HepG2 (cell line): ENCODE results near the gene IFIT3. TPM values are rescaled to one million over a fixed set of nuclear protein-coding genes. Genes with fewer than 3 reads are reported as not detected.

Experiments used
- ATAC-seq: fragments of 200-7000 bp; cut with Tn5 transposase; 3 replicates; pipeline ENCODE4 v1.9.1; 2020; ENCODE audit warnings: mild to moderate bottlenecking, moderate library complexity
- BruUV-seq: library from RNA; stranded (reverse); fragments of 400-500 nt; replicated peaks from 2 replicates; lab custom pipeline; 2021; lab: Mats Ljungman, UMichigan
- CTCF ChIA-PET: fragments of 300-600 bp; formaldehyde crosslinking; extraction: SDS; loops from one replicate; lab custom pipeline; 2021; ENCODE audit warnings: low total read pairs, inconsistent platforms, low intra/inter-chr PET ratio; lab: Yijun Ruan, JAX
- POLR2A ChIA-PET: fragments of 350-600 bp; sonication (Branson Sonifier 250); formaldehyde crosslinking; loops from one replicate; lab custom pipeline; 2020; ENCODE audit warnings: antibody characterized with exemption, inconsistent platforms; lab: Yijun Ruan, JAX
- DNase-seq: peaks from one replicate; pipeline ENCODE4 v3.0.0-alpha.2; 2015; ENCODE audit warnings: low spot score
- FAIRE-seq: peaks from 3 replicates; lab custom pipeline; 2011; peaks lifted over from hg19 to GRCh38; lab: Jason Lieb, UNC
- H2AFZ ChIP-seq: one replicate; pipeline ENCODE4 v1.6.1; 2011; ENCODE audit warnings: low read length, inconsistent platforms
- H3K27ac ChIP-seq: fragments of 300-600 bp; 3 replicates; pipeline ENCODE4 v1.8.0; 2011; ENCODE audit warnings: mixed run types, mild to moderate bottlenecking, mixed read lengths, low read length, inconsistent platforms; ENCODE audit not compliant: insufficient read depth; ENCODE audit errors: extremely low read length
- H3K27me3 ChIP-seq, 2 experiments: fragments of 200-600 bp in 1 of 2; 2 replicates in 1 of 2; 3 replicates in 1 of 2; pipeline versions ENCODE4 v1.6.0 to v1.8.0; 2011; ENCODE audit warnings: low read length in 2 of 2, mild to moderate bottlenecking in 2 of 2, moderate library complexity in 2 of 2, inconsistent platforms in 1 of 2; ENCODE audit not compliant: insufficient read depth in 2 of 2, control insufficient read depth in 1 of 2
- H3K36me3 ChIP-seq, 2 experiments: fragments of 200-600 bp in 1 of 2; replicated peaks in 1 of 2; 2 replicates in 1 of 2; 3 replicates in 1 of 2; pipeline versions ENCODE4 v1.5.1 to v1.8.0; 2011; ENCODE audit warnings: low read length in 2 of 2, inconsistent platforms in 1 of 2; ENCODE audit not compliant: insufficient read depth in 2 of 2, control insufficient read depth in 1 of 2
- H3K4me1 ChIP-seq: 2 replicates; pipeline ENCODE4 v1.5.1; 2012; ENCODE audit warnings: low read length, inconsistent platforms; ENCODE audit not compliant: insufficient read depth
- H3K4me2 ChIP-seq: 2 replicates; pipeline ENCODE4 v1.6.0; 2011; ENCODE audit warnings: low read depth, low read length, inconsistent platforms
- H3K4me3 ChIP-seq, 3 experiments: fragments of 200-600 bp in 1 of 3; sonication (generic), shearing (Covaris generic) in 1 of 3; replicated peaks in 1 of 3; 2 replicates each; pipeline ENCODE4 v1.5.1; 2011 to 2016; ENCODE audit warnings: low read length in 3 of 3, inconsistent platforms in 2 of 3, low read depth in 2 of 3, mild to moderate bottlenecking in 2 of 3, control low read depth in 1 of 3, mixed read lengths in 1 of 3; ENCODE audit not compliant: insufficient read depth in 1 of 3
- H3K79me2 ChIP-seq: one replicate; pipeline ENCODE4 v1.6.1; 2011; ENCODE audit warnings: low read length, inconsistent platforms; ENCODE audit not compliant: insufficient read depth
- H3K9ac ChIP-seq: 2 replicates; pipeline ENCODE4 v1.6.0; 2011; ENCODE audit warnings: mild to moderate bottlenecking, low read depth, low read length, inconsistent platforms; ENCODE audit not compliant: insufficient read depth
- H3K9me3 ChIP-seq: 2 replicates; pipeline ENCODE4 v1.5.1; 2012; ENCODE audit warnings: mild to moderate bottlenecking, low read length
- H4K20me1 ChIP-seq: 2 replicates; pipeline ENCODE4 v1.6.0; 2011; ENCODE audit warnings: inconsistent platforms, mild to moderate bottlenecking, low read length, moderate library complexity; ENCODE audit not compliant: insufficient read depth
- CTCF ChIP-seq: sonication (generic); formaldehyde crosslinking; IDR thresholded peaks from 2 replicates; pipeline ENCODE4 v1.5.0; 2020; ENCODE audit warnings: mild to moderate bottlenecking, missing genetic modification reagents, moderate library complexity
- HES4 ChIP-seq: sonication (generic); formaldehyde crosslinking; IDR thresholded peaks from 2 replicates; pipeline ENCODE4 v1.9.0; 2021; ENCODE audit warnings: mild to moderate bottlenecking, missing genetic modification reagents, borderline replicate concordance
- MEIS2 ChIP-seq: sonication (generic); formaldehyde crosslinking; IDR thresholded peaks from 2 replicates; pipeline ENCODE4 v1.9.0; 2021; ENCODE audit warnings: mild to moderate bottlenecking, missing genetic modification reagents
- NONO ChIP-seq, 2 experiments: fragments of 450-650 bp in 1 of 2; sonication (generic) in 1 of 2; formaldehyde crosslinking in 1 of 2; IDR thresholded peaks in 1 of 2; conservative IDR thresholded peaks in 1 of 2; 2 replicates each; pipeline versions ENCODE4 v1.6.1 to v1.8.0; 2017 to 2022; ENCODE audit warnings: mild to moderate bottlenecking in 1 of 2, missing genetic modification reagents in 1 of 2, moderate library complexity in 1 of 2
- RAD21 ChIP-seq: fragments of 450-650 bp; formaldehyde crosslinking; IDR thresholded peaks from 2 replicates; pipeline ENCODE4 v1.5.0; 2020; ENCODE audit warnings: mild to moderate bottlenecking
- RFX3 ChIP-seq: IDR thresholded peaks from 2 replicates; pipeline ENCODE4 v1.6.1; 2016; ENCODE audit warnings: missing biosample characterization, missing genetic modification reagents
- RFXANK ChIP-seq: IDR thresholded peaks from 2 replicates; pipeline ENCODE4 v1.6.1; 2016
- SMARCC2 ChIP-seq: fragments of 450-650 bp; IDR thresholded peaks from 2 replicates; pipeline ENCODE4 v1.6.1; 2017; ENCODE audit warnings: antibody characterized with exemption, mild to moderate bottlenecking
- SMC3 ChIP-seq: IDR thresholded peaks from 2 replicates; pipeline ENCODE4 v1.6.1; 2011; ENCODE audit warnings: low read length, improper control_type of control experiment
- ZFP82 ChIP-seq: sonication (generic); formaldehyde crosslinking; IDR thresholded peaks from 2 replicates; pipeline ENCODE4 v1.5.1; 2020; ENCODE audit warnings: mild to moderate bottlenecking, missing genetic modification reagents, borderline replicate concordance
- ZNF274 ChIP-seq: sonication (generic); formaldehyde crosslinking; IDR thresholded peaks from 2 replicates; pipeline ENCODE4 v1.5.1; 2020; ENCODE audit warnings: mild to moderate bottlenecking, missing genetic modification reagents
- ZNF766 ChIP-seq: sonication (generic); formaldehyde crosslinking; IDR thresholded peaks from 2 replicates; pipeline ENCODE4 v1.5.0; 2020; ENCODE audit warnings: missing genetic modification reagents, borderline replicate concordance
- ZUFSP ChIP-seq: sonication (generic); formaldehyde crosslinking; IDR thresholded peaks from 2 replicates; pipeline ENCODE4 v1.9.0; 2021; ENCODE audit warnings: missing genetic modification reagents, mild to moderate bottlenecking, borderline replicate concordance
- WGBS: methylation state at CpG from one replicate; pipeline ENCODE4 v1.1.6; 2017; ENCODE audit warnings: low lambda C conversion rate; 5-methylcytosine and 5-hydroxymethylcytosine counted together
- in situ Hi-C: cut with HindIII; loops from 2 replicates; pipeline ENCODE4 v1.10.0; 2017; ENCODE audit warnings: low pct_unique_long_range_greater_than_20kb; ENCODE audit not compliant: extremely low pct_ligation_motif_present
- intact Hi-C: fragments of 100-400 bp; cut with micrococcal nuclease; formaldehyde crosslinking; loops from one replicate; pipeline ENCODE4 v1.10.0; 2022; ENCODE audit not compliant: unreplicated experiment
- polyA plus RNA-seq, 8 experiments: library from polyadenylated mRNA; depleted of rRNA in 3 of 8; stranded (reverse) in 7 of 8; unstranded in 1 of 8; fragments of >200 nt; fragmentation: Illumina TruSeq in 4 of 8; extraction: Trizol in 4 of 8; gene quantifications; 2 replicates each; pipeline versions ENCODE4 v1.2.1 to v1.2.3, GENCODE V29; 2011 to 2016; ENCODE audit warnings: low read depth in 4 of 8, missing spikeins in 1 of 8, mixed read lengths in 1 of 8; ENCODE audit not compliant: insufficient read depth in 1 of 8
- total RNA-seq, 5 experiments: library from RNA; depleted of rRNA; stranded (reverse); fragments of >200 nt; fragmentation: Illumina TruSeq; extraction: Trizol; gene quantifications; 2 replicates each; pipeline ENCODE4 v1.2.3, GENCODE V29; 2016; ENCODE audit warnings: low read depth in 1 of 5

IFIT3 gene
- total and polyA plus RNA-seq, 2 of the 13 experiments (the other 11 are each of a cell fraction or from before 2014, with no cell fraction given), result 0.48 to 3.1 TPM

- no peaks in the 10 kb centered on the region for H4K20me1 ChIP-seq
- POLR2A ChIA-PET, result no interaction called here
- BruUV-seq, result no TSS peak
- no peak for FAIRE-seq
- no peaks in the 10 kb centered on the region for H3K27me3 ChIP-seq
- CTCF ChIA-PET, result no interaction called here
- H2AFZ ChIP-seq, result no peak overlapping the region
- intact Hi-C loops (no loop called here), in situ Hi-C loops (no loop called here)
- ATAC-seq, result no peak
- TF ChIP-seq ZNF766 (CRISPR knock-in tag), result no peak
- TF ChIP-seq ZNF274 (CRISPR knock-in tag), result no peak
- TF ChIP-seq RFX3 (CRISPR knock-in tag), result no peak
- no peak for TF ChIP-seq RFXANK (CRISPR knock-in tag)
- no peak for TF ChIP-seq MEIS2 (CRISPR knock-in tag)
- TF ChIP-seq SMARCC2, result no peak
- no peak for TF ChIP-seq NONO (IDR thresholded peaks at IDR 0.05)
- no peak for TF ChIP-seq NONO (CRISPR knock-in tag; conservative IDR thresholded peaks at IDR 0.05)
- H3K4me2 ChIP-seq, result no peak overlapping the region
- H3K9me3 ChIP-seq, result no peaks in the 10 kb centered on the region
- H3K27ac ChIP-seq, result no peak overlapping the region
- peaks cover 17% of the 10 kb centered on the region for H3K4me1 ChIP-seq
- no peak overlapping the region for H3K9ac ChIP-seq
- no peak overlapping the region for H3K4me3 ChIP-seq
- no peaks in the 10 kb centered on the region for H3K36me3 ChIP-seq
- no peak for DNase-seq
- WGBS, result 0% methylated on average over 1 of the region's 1 CpG
- H3K79me2 ChIP-seq, result no peaks in the 10 kb centered on the region
These were observed 40.3 kb downstream of the IFIT3 start for GRCh38 chr10:89368129-89368528.

DNA sequence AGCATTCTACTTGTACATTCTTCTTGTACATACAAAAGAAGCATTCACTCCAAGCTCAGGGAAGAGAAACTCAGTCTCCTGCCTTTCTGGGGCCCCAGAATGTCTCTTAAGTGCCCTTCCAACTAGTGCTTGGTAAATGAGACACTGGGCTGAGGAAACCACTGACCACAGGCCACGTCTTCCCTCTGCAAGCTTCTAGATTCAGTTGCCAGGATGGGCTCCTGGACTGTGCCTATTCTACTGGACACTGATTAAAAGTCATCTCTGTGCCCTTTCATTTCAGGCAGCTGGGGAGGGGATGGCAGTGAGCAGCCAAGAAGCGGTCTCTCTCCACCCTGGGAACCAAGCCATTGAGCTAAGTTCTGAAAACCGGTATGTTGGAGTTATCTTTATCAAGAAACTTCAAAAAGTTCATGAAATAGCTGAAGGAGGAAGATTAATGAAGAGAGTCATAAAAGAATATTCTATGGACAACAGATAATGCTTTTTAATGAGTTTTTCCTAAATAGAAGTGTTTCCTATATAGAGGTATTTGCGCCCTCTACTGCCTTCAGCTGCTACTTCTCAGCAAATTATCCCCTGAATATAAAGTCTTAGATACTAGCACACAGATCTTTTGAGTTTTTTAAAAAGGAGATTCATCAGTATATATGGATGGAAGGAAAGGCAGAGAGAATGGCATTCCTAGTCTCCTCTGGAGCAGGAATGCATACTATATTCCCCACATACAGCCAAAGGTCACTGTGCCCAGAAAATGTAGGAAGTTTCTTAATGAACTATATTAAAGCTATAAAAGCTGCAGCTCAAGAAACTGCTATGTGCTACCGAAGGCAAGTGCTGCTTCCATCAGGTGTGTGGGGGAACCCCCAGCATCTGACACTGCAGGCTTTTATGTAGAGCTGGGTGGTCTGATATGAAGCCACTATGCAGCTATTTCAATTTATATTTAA, 41.6 kb downstream of the IFIT3 start:
- H3K9ac ChIP-seq, result no peak overlapping the region
- H3K9me3 ChIP-seq, result no peaks in the 10 kb centered on the region
- FAIRE-seq (no peak), ATAC-seq (no peak), DNase-seq (no peak)
- intact Hi-C loops, result loop anchor here (1.0 kb wide), 1 partner anchor 76 kb away; no protein-coding TSS in a partner anchor
- H3K4me3 ChIP-seq, result no peak overlapping the region
- no peak overlapping the region for H3K27ac ChIP-seq
- POLR2A ChIA-PET, result interaction anchor here (1.0 kb wide), 1 partner anchor 17 kb away, joined by 6 read pairs; no protein-coding TSS in a partner anchor
- peaks cover 30% of the 10 kb centered on the region for H3K4me1 ChIP-seq
- BruUV-seq, result no TSS peak
- no peaks in the 10 kb centered on the region for H3K79me2 ChIP-seq
- in situ Hi-C loops, result loop anchor here (5.0 kb wide), 1 partner anchor 112 kb away; no protein-coding TSS in a partner anchor
- H3K4me2 ChIP-seq, result no peak overlapping the region
- no peaks in the 10 kb centered on the region for H4K20me1 ChIP-seq
- H2AFZ ChIP-seq, result no peak overlapping the region
- no peaks in the 10 kb centered on the region for H3K36me3 ChIP-seq
- CTCF ChIA-PET, result interaction anchor here (2.0 kb wide), 1 partner anchor 76 kb away, joined by 5 read pairs; no protein-coding TSS in a partner anchor
- whole genome bisulfite sequencing, result 60% methylated on average over 5 of the region's 5 CpGs
- H3K27me3 ChIP-seq, result no peaks in the 10 kb centered on the region
- TF ChIP-seq ZFP82 (no peak), HES4 (no peak), SMC3 (peak; percentile 55; the same call in 1 of the 2 replicates), ZUFSP (no peak), RAD21 (peak; percentile 26; the same call in 1 of the 2 replicates), CTCF (CRISPR knock-in tag) (peak; percentile 49)
